GM18951 (cell line): Measurements from ENCODE around the gene UBE3A.

ENCODE experiments used
- POLR2A ChIP-seq: IDR thresholded peaks from 4 replicates; pipeline ENCODE4 v1.6.1; 2011; ENCODE audit warnings: mild to moderate bottlenecking; ENCODE audit not compliant: insufficient read length, insufficient read depth; ENCODE audit errors: extremely low read depth
- in situ Hi-C: fragments of 300-500 bp; cut with MboI; formaldehyde crosslinking; loops from one replicate; pipeline ENCODE4 v1.12.0; 2022; ENCODE audit warnings: low sequenced_read_pairs, mixed read lengths, inconsistent platforms; ENCODE audit not compliant: unreplicated experiment

Gene UBE3A

DNA sequence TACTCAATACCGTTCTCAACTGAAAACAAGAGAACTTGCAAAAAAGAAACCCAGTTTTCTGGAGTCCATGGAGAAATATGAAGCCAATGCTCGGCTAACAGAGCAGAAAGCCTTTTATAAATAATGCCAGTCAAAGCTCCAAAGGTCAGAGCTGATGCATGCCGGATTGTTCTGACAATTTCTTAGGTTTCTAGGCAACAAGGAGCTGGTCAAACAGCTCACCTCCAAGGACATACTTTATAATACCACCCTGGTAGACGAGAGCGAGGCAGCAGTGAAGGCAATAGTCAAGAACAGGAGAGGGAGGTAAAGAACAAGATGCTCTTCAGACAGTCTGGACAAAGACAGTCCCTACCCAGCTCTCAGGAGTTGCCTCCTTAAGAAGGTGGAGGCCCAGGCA, 111.1 kb downstream of the UBE3A start:
- no peak for TF ChIP-seq POLR2A
- in situ Hi-C loops: no loop called here

DNA sequence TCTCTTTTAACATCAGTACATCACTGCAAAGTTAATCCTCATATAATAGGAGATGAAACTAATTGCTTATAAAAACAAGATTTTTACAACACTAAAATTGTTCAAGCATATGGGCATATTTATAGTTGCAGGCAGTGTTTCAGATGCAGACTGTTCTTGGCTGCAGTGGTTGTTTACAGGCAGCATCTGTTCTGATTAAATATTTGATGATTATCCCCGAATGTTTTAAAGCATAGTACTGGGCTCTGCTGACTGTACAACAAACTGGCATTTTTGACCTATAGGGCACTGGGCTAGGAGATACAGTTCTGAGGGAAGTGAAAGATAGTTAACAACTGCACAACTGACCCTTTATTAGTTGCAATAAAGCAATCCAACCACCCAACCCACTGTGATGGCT, 113.6 kb downstream of the UBE3A start:
- TF ChIP-seq POLR2A: no peak
- in situ Hi-C loops: no loop called here

DNA sequence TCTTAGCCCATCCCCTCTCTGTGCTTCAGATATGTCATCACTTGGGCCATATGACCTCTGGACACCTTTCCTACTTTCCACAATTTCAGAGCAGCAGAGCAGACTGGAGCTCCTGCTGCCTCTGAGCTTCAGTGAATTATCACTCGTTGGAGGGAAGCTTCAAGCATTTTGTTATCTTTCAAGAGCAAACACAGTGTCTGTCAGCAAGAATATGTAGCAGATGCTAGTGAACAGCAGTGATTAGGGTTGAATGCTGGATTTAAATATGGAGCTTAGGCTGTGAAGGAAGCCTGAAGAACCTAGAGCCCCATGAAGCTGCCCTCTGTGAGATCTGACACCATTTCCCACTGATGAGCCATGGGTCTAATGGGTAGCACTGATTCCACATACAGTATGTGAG, 115.4 kb downstream of the UBE3A start:
- in situ Hi-C loops: no loop called here
- TF ChIP-seq POLR2A: no peak

DNA sequence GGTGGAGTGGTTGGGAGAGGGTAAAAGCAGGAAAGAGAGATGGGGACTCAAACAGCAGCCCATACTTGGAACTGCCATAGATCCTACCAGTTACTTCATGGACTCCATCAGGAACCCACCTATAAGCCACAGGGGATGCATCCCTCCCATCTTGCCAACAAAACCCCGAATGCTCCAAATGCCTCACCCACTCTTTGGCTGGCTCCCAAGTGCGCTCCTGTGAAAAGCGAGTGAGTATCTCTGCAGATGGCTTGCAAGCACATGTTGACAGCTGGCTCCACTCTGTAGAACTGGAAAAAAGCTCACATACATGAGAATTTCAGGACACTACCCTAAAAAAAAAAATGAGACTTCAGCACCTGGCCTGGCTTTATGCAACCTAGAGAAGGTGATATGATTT, 151.0 kb downstream of the UBE3A start:
- no peak for TF ChIP-seq POLR2A
- in situ Hi-C loops: no loop called here
